ENCODE results near the gene CACNA2D1. TPM values are rescaled to one million over a fixed set of nuclear protein-coding genes. Genes with fewer than 3 reads are reported as not detected.

The CACNA2D1 gene
- total RNA-seq, 1 experiment from 2014 or later = 9.8 TPM

DNA sequence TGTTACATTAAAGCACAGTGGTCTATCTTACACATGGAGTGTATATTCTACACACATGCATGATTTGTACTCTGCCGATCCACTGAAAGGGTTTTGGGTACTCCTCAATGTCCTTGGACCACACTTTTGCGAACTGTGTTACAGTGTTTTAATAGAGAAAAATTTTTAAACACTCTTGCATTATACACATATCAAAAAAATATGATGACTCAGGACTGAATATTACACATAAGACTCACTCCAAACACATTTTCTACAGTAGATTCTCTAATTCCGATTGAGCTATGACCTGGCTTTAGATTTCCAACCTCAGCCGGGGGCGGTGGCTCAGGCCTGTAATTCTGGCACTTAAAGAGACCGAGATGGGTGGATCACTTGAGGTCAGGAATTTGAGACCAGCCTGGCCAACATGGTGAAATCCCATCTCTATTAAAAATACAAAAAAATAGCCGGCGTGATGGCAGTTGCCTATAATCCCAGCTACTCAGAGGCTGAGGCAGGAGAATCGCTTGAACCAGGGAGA lies 222.4 kb downstream of the CACNA2D1 start:
- in situ Hi-C loops (cut with HindIII; ENCODE audit: low pct_unique_long_range_greater_than_20kb, low sequenced_read_pairs) (no loop called here), intact Hi-C loops (cut with micrococcal nuclease; ENCODE audit: unreplicated experiment) (no loop called here)
- TF ChIP-seq, protein P1, sequence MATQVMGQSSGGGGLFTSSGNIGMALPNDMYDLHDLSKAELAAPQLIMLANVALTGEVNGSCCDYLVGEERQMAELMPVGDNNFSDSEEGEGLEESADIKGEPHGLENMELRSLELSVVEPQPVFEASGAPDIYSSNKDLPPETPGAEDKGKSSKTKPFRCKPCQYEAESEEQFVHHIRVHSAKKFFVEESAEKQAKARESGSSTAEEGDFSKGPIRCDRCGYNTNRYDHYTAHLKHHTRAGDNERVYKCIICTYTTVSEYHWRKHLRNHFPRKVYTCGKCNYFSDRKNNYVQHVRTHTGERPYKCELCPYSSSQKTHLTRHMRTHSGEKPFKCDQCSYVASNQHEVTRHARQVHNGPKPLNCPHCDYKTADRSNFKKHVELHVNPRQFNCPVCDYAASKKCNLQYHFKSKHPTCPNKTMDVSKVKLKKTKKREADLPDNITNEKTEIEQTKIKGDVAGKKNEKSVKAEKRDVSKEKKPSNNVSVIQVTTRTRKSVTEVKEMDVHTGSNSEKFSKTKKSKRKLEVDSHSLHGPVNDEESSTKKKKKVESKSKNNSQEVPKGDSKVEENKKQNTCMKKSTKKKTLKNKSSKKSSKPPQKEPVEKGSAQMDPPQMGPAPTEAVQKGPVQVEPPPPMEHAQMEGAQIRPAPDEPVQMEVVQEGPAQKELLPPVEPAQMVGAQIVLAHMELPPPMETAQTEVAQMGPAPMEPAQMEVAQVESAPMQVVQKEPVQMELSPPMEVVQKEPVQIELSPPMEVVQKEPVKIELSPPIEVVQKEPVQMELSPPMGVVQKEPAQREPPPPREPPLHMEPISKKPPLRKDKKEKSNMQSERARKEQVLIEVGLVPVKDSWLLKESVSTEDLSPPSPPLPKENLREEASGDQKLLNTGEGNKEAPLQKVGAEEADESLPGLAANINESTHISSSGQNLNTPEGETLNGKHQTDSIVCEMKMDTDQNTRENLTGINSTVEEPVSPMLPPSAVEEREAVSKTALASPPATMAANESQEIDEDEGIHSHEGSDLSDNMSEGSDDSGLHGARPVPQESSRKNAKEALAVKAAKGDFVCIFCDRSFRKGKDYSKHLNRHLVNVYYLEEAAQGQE (IDR thresholded peaks at IDR 0.05; ENCODE audit: insufficient read depth in 1 of 2, low read depth in 2 of 2, low read length in 1 of 2) = no peak
- TF ChIP-seq, protein P2, sequence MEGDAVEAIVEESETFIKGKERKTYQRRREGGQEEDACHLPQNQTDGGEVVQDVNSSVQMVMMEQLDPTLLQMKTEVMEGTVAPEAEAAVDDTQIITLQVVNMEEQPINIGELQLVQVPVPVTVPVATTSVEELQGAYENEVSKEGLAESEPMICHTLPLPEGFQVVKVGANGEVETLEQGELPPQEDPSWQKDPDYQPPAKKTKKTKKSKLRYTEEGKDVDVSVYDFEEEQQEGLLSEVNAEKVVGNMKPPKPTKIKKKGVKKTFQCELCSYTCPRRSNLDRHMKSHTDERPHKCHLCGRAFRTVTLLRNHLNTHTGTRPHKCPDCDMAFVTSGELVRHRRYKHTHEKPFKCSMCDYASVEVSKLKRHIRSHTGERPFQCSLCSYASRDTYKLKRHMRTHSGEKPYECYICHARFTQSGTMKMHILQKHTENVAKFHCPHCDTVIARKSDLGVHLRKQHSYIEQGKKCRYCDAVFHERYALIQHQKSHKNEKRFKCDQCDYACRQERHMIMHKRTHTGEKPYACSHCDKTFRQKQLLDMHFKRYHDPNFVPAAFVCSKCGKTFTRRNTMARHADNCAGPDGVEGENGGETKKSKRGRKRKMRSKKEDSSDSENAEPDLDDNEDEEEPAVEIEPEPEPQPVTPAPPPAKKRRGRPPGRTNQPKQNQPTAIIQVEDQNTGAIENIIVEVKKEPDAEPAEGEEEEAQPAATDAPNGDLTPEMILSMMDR (IDR thresholded peaks at IDR 0.05) = no peak
- no peak for TF ChIP-seq POLR2AphosphoS5 (IDR thresholded peaks at IDR 0.05; ENCODE audit: low read depth, low read length)
- no peak for TF ChIP-seq TCF7L2 (IDR thresholded peaks at IDR 0.05; ENCODE audit: low read depth, low read length)
- no peak for TF ChIP-seq SIN3A (IDR thresholded peaks at IDR 0.05; ENCODE audit: borderline replicate concordance, insufficient read depth, low read depth, low read length)
- Histone ChIP-seq H3K36me3 (ENCODE audit: control insufficient read depth, insufficient read depth, low read length) (no peaks in the 10 kb centered on the region), H3K4me1 (ENCODE audit: control insufficient read depth, insufficient read depth, low read length) (no peaks in the 10 kb centered on the region), H3K27ac (ENCODE audit: low read length) (no peak overlapping the region), H3K27me3 (ENCODE audit: control insufficient read depth, insufficient read depth, low read length) (no peaks in the 10 kb centered on the region), H3K4me3 (ENCODE audit: low read depth in 2 of 2, low read length in 2 of 2) (no peak overlapping the region), H3K9me3 (ENCODE audit: control insufficient read depth, insufficient read depth, low read depth, low read length) (no peaks in the 10 kb centered on the region)
- POLR2A ChIA-PET = interaction anchor here (0.7 kb wide), 1 partner anchor 10 kb away, joined by 3 read pairs; no protein-coding TSS in a partner anchor
- BruUV-seq (replicated peaks) = no TSS peak
- DNase-seq (ENCODE audit: low read depth, low spot score) = no peak
- CTCF ChIA-PET = no interaction called here
- ATAC-seq = no peak

GRCh38 chr7:82212466-82212865 lies 231.1 kb downstream of the CACNA2D1 start:
- POLR2A ChIA-PET = no interaction called here
- no peak for TF ChIP-seq SIN3A (IDR thresholded peaks at IDR 0.05; ENCODE audit: borderline replicate concordance, insufficient read depth, low read depth, low read length)
- TF ChIP-seq TCF7L2 (IDR thresholded peaks at IDR 0.05; ENCODE audit: low read depth, low read length) = no peak
- TF ChIP-seq, protein P1 (IDR thresholded peaks at IDR 0.05; ENCODE audit: insufficient read depth in 1 of 2, low read depth in 2 of 2, low read length in 1 of 2) = no peak
- TF ChIP-seq, protein P2 (IDR thresholded peaks at IDR 0.05) = no peak
- no peak for TF ChIP-seq POLR2AphosphoS5 (IDR thresholded peaks at IDR 0.05; ENCODE audit: low read depth, low read length)
- Histone ChIP-seq H3K36me3 (ENCODE audit: control insufficient read depth, insufficient read depth, low read length) (no peaks in the 10 kb centered on the region), H3K4me3 (ENCODE audit: low read depth in 2 of 2, low read length in 2 of 2) (no peak overlapping the region), H3K27me3 (ENCODE audit: control insufficient read depth, insufficient read depth, low read length) (no peaks in the 10 kb centered on the region), H3K9me3 (ENCODE audit: control insufficient read depth, insufficient read depth, low read depth, low read length) (no peaks in the 10 kb centered on the region), H3K4me1 (ENCODE audit: control insufficient read depth, insufficient read depth, low read length) (no peaks in the 10 kb centered on the region), H3K27ac (ENCODE audit: low read length) (no peak overlapping the region)
- no peak for DNase-seq (ENCODE audit: low read depth, low spot score)
- in situ Hi-C loops (cut with HindIII; ENCODE audit: low pct_unique_long_range_greater_than_20kb, low sequenced_read_pairs) (no loop called here), intact Hi-C loops (cut with micrococcal nuclease; ENCODE audit: unreplicated experiment) (no loop called here)
- no TSS peak for BruUV-seq (replicated peaks)
- CTCF ChIA-PET = no interaction called here
- no peak for ATAC-seq
